ENCODE data around the gene COL9A2. TPM values are rescaled to one million over a fixed set of nuclear protein-coding genes. Genes with fewer than 3 reads are reported as not detected.

Gene COL9A2
- total RNA-seq, 1 experiment from 2014 or later = 0.23 TPM

GRCh38 chr1:40362699-40363098 is 45.6 kb upstream of the COL9A2 start:
- no peaks in the 10 kb centered on the region for H3K36me3 Mint-ChIP-seq (ENCODE audit: insufficient read depth, unreplicated experiment)
- no peaks in the 10 kb centered on the region for H3K27me3 ChIP-seq (replicated peaks; ENCODE audit: control insufficient read depth, insufficient read depth, low read length)
- H3K4me1 ChIP-seq = no peaks in the 10 kb centered on the region
- no peak overlapping the region for H3K4me3 ChIP-seq (ENCODE audit: low read depth, low read length)
- no peak overlapping the region for H3K4me3 Mint-ChIP-seq (ENCODE audit: unreplicated experiment)
- H3K36me3 ChIP-seq (ENCODE audit: control insufficient read depth, insufficient read depth, low read length) = no peaks in the 10 kb centered on the region
- H3K9me3 Mint-ChIP-seq (ENCODE audit: unreplicated experiment) = peaks cover 9% of the 10 kb centered on the region
- TF ChIP-seq CTCF (IDR thresholded peaks at IDR 0.05; ENCODE audit: insufficient read depth in 1 of 2, low read depth in 1 of 2, low read length in 1 of 2, severe bottlenecking in 1 of 2, unreplicated experiment in 1 of 2) = no peak
- no peak overlapping the region for H3K27ac Mint-ChIP-seq (ENCODE audit: unreplicated experiment)
- CTCF ChIA-PET = no interaction called here
- DNase-seq = no peak
- POLR2A ChIA-PET = no interaction called here
- BruUV-seq (replicated peaks) = no TSS peak
- H3K4me1 Mint-ChIP-seq (ENCODE audit: low read depth, unreplicated experiment) = no peaks in the 10 kb centered on the region
- intact Hi-C loops (cut with micrococcal nuclease; ENCODE audit: unreplicated experiment) = no loop called here
- H3K27me3 Mint-ChIP-seq (ENCODE audit: insufficient read depth, unreplicated experiment) = no peaks in the 10 kb centered on the region
- no peaks in the 10 kb centered on the region for H3K9me3 ChIP-seq

GRCh38 chr1:40362199-40362598 is 45.1 kb upstream of the COL9A2 start:
- Mint-ChIP-seq H3K4me3 (ENCODE audit: unreplicated experiment) (no peak overlapping the region), H3K9me3 (ENCODE audit: unreplicated experiment) (peaks cover 9% of the 10 kb centered on the region), H3K36me3 (ENCODE audit: insufficient read depth, unreplicated experiment) (no peaks in the 10 kb centered on the region), H3K4me1 (ENCODE audit: low read depth, unreplicated experiment) (no peaks in the 10 kb centered on the region), H3K27me3 (ENCODE audit: insufficient read depth, unreplicated experiment) (no peaks in the 10 kb centered on the region), H3K27ac (ENCODE audit: unreplicated experiment) (no peak overlapping the region)
- ChIA-PET POLR2A (no interaction called here), CTCF (no interaction called here)
- DNase-seq = no peak
- Histone ChIP-seq H3K27me3 (replicated peaks; ENCODE audit: control insufficient read depth, insufficient read depth, low read length) (no peaks in the 10 kb centered on the region), H3K9me3 (no peaks in the 10 kb centered on the region), H3K4me3 (ENCODE audit: low read depth, low read length) (no peak overlapping the region), H3K4me1 (no peaks in the 10 kb centered on the region), H3K36me3 (ENCODE audit: control insufficient read depth, insufficient read depth, low read length) (no peaks in the 10 kb centered on the region)
- no peak for TF ChIP-seq CTCF (IDR thresholded peaks at IDR 0.05; ENCODE audit: insufficient read depth in 1 of 2, low read depth in 1 of 2, low read length in 1 of 2, severe bottlenecking in 1 of 2, unreplicated experiment in 1 of 2)
- intact Hi-C loops (cut with micrococcal nuclease; ENCODE audit: unreplicated experiment) = no loop called here
- BruUV-seq (replicated peaks) = no TSS peak

GRCh38 chr1:40361637-40362036 is 44.6 kb upstream of the COL9A2 start:
- Mint-ChIP-seq H3K9me3 (ENCODE audit: unreplicated experiment) (peaks cover 9% of the 10 kb centered on the region), H3K27me3 (ENCODE audit: insufficient read depth, unreplicated experiment) (no peaks in the 10 kb centered on the region), H3K27ac (ENCODE audit: unreplicated experiment) (no peak overlapping the region), H3K36me3 (ENCODE audit: insufficient read depth, unreplicated experiment) (no peaks in the 10 kb centered on the region), H3K4me1 (ENCODE audit: low read depth, unreplicated experiment) (no peaks in the 10 kb centered on the region), H3K4me3 (ENCODE audit: unreplicated experiment) (no peak overlapping the region)
- no TSS peak for BruUV-seq (replicated peaks)
- no peak for DNase-seq
- no peaks in the 10 kb centered on the region for H3K9me3 ChIP-seq
- intact Hi-C loops (cut with micrococcal nuclease; ENCODE audit: unreplicated experiment) = no loop called here
- no peak overlapping the region for H3K4me3 ChIP-seq (ENCODE audit: low read depth, low read length)
- CTCF ChIA-PET = no interaction called here
- no peaks in the 10 kb centered on the region for H3K36me3 ChIP-seq (ENCODE audit: control insufficient read depth, insufficient read depth, low read length)
- no peaks in the 10 kb centered on the region for H3K27me3 ChIP-seq (replicated peaks; ENCODE audit: control insufficient read depth, insufficient read depth, low read length)
- POLR2A ChIA-PET = no interaction called here
- no peaks in the 10 kb centered on the region for H3K4me1 ChIP-seq
- no peak for TF ChIP-seq CTCF (IDR thresholded peaks at IDR 0.05; ENCODE audit: insufficient read depth in 1 of 2, low read depth in 1 of 2, low read length in 1 of 2, severe bottlenecking in 1 of 2, unreplicated experiment in 1 of 2)

All from Caco-2 (cell line).